Measurements from ENCODE around the gene IFNG. TPM values are rescaled to one million over a fixed set of nuclear protein-coding genes. Genes with fewer than 3 reads are reported as not detected.

Gene IFNG
- total RNA-seq (2022; extraction: Qiagen RNA extraction), result not detected in 5 replicates

GRCh38 chr12:68159681-68160304 is at the start of gene IFNG:
IFNG (minus strand) TSS chr12:68159740; CDS start chr12:68159615, 125 bp downstream.

Other genes starting within 250 kb of the IFNG start
- not detected in 5 replicates for gene IFNG-AS1, start 170.3 kb downstream of the IFNG start, total RNA-seq (2022; extraction: Qiagen RNA extraction)
- gene IL26, start 66.1 kb upstream of the IFNG start, total RNA-seq (2022; extraction: Qiagen RNA extraction), result not detected in 5 replicates
- gene IL22, start 93.9 kb upstream of the IFNG start, total RNA-seq (2022; extraction: Qiagen RNA extraction), result not detected in 5 replicates
- 5.4 to 7.4 TPM (median 6.3 TPM) in 5 replicates for gene MDM1, start 172.6 kb upstream of the IFNG start, total RNA-seq (2022; extraction: Qiagen RNA extraction)